Parathyroid adenoma (tissue), 2 donors: ENCODE data around the gene NRXN3.

ENCODE experiments used
- H2AFZ ChIP-seq: fragments of 300-600 bp; sonication (generic); one replicate; pipeline ENCODE4 v1.7.0; 2017; ENCODE audit warnings: antibody characterized with exemption, mild to moderate bottlenecking
- H3K27ac ChIP-seq: fragments of 300-600 bp; sonication (generic); one replicate; pipeline ENCODE4 v1.7.0; 2017
- H3K27me3 ChIP-seq: fragments of 300-600 bp; sonication (generic); one replicate; pipeline ENCODE4 v1.7.0; 2017; ENCODE audit warnings: low read length; ENCODE audit not compliant: control insufficient read depth, insufficient read depth
- H3K36me3 ChIP-seq: fragments of 300-600 bp; sonication (generic); one replicate; pipeline ENCODE4 v1.7.0; 2017; ENCODE audit warnings: low read length; ENCODE audit not compliant: control insufficient read depth, insufficient read depth
- H3K4me1 ChIP-seq: fragments of 300-600 bp; sonication (generic); one replicate; pipeline ENCODE4 v1.7.0; 2017; ENCODE audit warnings: control low read depth
- H3K4me2 ChIP-seq: fragments of 300-600 bp; sonication (generic); one replicate; pipeline ENCODE4 v1.7.0; 2017; ENCODE audit warnings: low read length
- H3K4me3 ChIP-seq: fragments of 300-600 bp; sonication (generic); one replicate; pipeline ENCODE4 v1.7.0; 2017; ENCODE audit warnings: low read depth, low read length
- H3K79me2 ChIP-seq: fragments of 300-600 bp; sonication (generic); one replicate; pipeline ENCODE4 v1.7.0; 2017; ENCODE audit warnings: control low read depth
- H3K9ac ChIP-seq: fragments of 300-600 bp; sonication (generic); one replicate; pipeline ENCODE4 v1.7.0; 2017; ENCODE audit warnings: mild to moderate bottlenecking
- H3K9me3 ChIP-seq: fragments of 300-600 bp; sonication (generic); one replicate; pipeline ENCODE4 v1.7.0; 2017; ENCODE audit warnings: low read length; ENCODE audit not compliant: control insufficient read depth
- TF ChIP-seq, protein P1 (sequence below): fragments of 300-600 bp; sonication (generic); IDR thresholded peaks from one replicate; pipeline ENCODE4 v1.7.0; 2017; ENCODE audit warnings: antibody characterized with exemption, mild to moderate bottlenecking
- donor health status: primary hyperparathyroidism.

Gene NRXN3

GRCh38 chr14:79333198-79333546 is 1163.0 kb downstream of the NRXN3 start:
- Histone ChIP-seq H3K36me3 (no peaks in the 10 kb centered on the region), H3K9ac (no peak overlapping the region), H3K4me2 (no peak overlapping the region), H3K27me3 (no peaks in the 10 kb centered on the region), H2AFZ (no peak overlapping the region), H3K27ac (no peak overlapping the region), H3K9me3 (no peaks in the 10 kb centered on the region), H3K4me3 (no peak overlapping the region), H3K79me2 (peaks cover 21% of the 10 kb centered on the region), H3K4me1 (peaks cover 3% of the 10 kb centered on the region)
- TF ChIP-seq, protein P1, sequence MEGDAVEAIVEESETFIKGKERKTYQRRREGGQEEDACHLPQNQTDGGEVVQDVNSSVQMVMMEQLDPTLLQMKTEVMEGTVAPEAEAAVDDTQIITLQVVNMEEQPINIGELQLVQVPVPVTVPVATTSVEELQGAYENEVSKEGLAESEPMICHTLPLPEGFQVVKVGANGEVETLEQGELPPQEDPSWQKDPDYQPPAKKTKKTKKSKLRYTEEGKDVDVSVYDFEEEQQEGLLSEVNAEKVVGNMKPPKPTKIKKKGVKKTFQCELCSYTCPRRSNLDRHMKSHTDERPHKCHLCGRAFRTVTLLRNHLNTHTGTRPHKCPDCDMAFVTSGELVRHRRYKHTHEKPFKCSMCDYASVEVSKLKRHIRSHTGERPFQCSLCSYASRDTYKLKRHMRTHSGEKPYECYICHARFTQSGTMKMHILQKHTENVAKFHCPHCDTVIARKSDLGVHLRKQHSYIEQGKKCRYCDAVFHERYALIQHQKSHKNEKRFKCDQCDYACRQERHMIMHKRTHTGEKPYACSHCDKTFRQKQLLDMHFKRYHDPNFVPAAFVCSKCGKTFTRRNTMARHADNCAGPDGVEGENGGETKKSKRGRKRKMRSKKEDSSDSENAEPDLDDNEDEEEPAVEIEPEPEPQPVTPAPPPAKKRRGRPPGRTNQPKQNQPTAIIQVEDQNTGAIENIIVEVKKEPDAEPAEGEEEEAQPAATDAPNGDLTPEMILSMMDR = no peak

DNA sequence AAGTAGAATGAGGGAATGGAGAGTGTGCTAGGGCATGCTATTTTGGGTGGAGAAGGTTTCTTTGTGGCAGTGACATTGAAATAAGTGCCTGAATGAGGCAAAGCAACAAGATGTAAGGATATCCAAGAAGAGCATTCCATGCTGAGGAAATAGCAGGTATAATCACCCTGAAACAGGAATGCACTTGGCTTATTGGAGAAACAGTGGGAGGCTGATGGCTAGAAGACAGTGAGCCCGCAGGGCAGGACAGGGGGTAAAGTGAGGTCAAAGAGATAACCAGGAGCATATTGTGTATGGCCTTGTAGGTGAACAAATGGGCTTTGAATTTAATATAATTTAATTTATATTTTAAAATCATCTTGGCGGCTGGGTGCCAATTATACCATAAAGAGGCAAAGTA is 1164.1 kb downstream of the NRXN3 start:
- Histone ChIP-seq H3K36me3 (no peaks in the 10 kb centered on the region), H3K9me3 (no peaks in the 10 kb centered on the region), H3K27me3 (no peaks in the 10 kb centered on the region), H2AFZ (no peak overlapping the region), H3K4me3 (no peak overlapping the region), H3K79me2 (peaks cover 19% of the 10 kb centered on the region), H3K27ac (no peak overlapping the region), H3K4me2 (no peak overlapping the region), H3K4me1 (peaks cover 3% of the 10 kb centered on the region), H3K9ac (no peak overlapping the region)
- TF ChIP-seq, protein P1 = no peak

- Histone ChIP-seq H3K27me3 (no peaks in the 10 kb centered on the region), H2AFZ (no peak overlapping the region), H3K9ac (no peak overlapping the region), H3K9me3 (no peaks in the 10 kb centered on the region), H3K4me3 (no peak overlapping the region), H3K79me2 (peaks cover 6% of the 10 kb centered on the region), H3K4me1 (peaks cover 6% of the 10 kb centered on the region), H3K4me2 (no peak overlapping the region), H3K36me3 (no peaks in the 10 kb centered on the region), H3K27ac (no peak overlapping the region)
- TF ChIP-seq, protein P1 = no peak
Observed at GRCh38 chr14:79337761-79338160, 1167.6 kb downstream of the NRXN3 start.

GRCh38 chr14:79342942-79343341 is 1172.8 kb downstream of the NRXN3 start:
- TF ChIP-seq, protein P1 = no peak
- Histone ChIP-seq H3K27me3 (no peaks in the 10 kb centered on the region), H3K27ac (no peak overlapping the region), H3K9ac (no peak overlapping the region), H3K9me3 (no peaks in the 10 kb centered on the region), H3K36me3 (no peaks in the 10 kb centered on the region), H3K4me1 (peaks cover 4% of the 10 kb centered on the region), H3K79me2 (peaks cover 17% of the 10 kb centered on the region), H3K4me3 (no peak overlapping the region), H3K4me2 (no peak overlapping the region), H2AFZ (no peak overlapping the region)

DNA sequence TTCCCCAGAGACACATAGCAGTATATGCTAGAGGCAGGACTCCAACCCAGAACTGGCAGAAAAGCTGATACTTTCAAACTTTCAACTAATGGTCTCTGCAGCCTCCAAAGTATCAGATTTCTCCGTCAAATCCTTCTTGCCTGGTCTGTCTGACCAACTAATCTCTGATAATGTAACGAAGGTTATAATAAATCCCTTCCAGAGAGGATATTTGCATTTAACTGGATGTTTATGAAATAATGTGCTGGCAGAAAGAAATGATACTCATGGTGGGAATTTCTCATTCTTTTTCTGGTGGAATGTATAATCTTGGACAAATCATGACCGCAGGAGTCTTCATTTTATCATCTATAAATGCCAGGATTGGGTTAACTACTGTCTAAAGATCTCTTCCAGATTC is 1180.8 kb downstream of the NRXN3 start:
- Histone ChIP-seq H3K4me1 (peaks cover 5% of the 10 kb centered on the region), H3K9me3 (no peaks in the 10 kb centered on the region), H3K9ac (no peak overlapping the region), H3K4me2 (no peak overlapping the region), H3K79me2 (peaks cover 21% of the 10 kb centered on the region), H3K4me3 (no peak overlapping the region), H3K36me3 (no peaks in the 10 kb centered on the region), H2AFZ (no peak overlapping the region), H3K27ac (no peak overlapping the region), H3K27me3 (no peaks in the 10 kb centered on the region)
- TF ChIP-seq, protein P1 = no peak
